ENCODE results near the gene ALG1L2.
"Not testable (repeated sequence)": the region's sequence is repeated elsewhere in the genome, so short reads cannot be mapped to it uniquely, and the experiment has no call there.

The ALG1L2 gene

DNA sequence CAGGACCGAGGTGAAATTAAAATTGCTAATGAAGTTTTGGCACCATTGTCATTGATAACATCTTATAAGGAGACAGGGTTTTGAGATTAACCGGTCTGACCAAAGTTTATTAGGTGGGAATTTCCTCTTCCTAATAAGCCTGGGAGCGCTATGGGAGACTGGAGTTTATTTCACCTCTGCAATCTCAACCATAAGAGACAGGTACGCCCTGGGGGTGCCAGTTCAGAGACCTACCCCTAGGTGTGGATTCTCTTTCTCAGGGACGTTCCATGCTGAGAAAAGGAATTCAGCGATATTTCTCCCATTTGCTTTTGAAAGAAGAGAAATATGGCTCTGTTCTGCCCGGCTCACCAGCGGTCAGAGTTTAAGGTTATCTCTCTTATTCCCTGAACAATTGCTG lies 57.4 kb downstream of the ALG1L2 start:
- H3K4me3 ChIP-seq (ENCODE audit: low read depth, low read length); H3K27me3 ChIP-seq (ENCODE audit: control insufficient read depth, insufficient read depth, low read length); H3K9me3 ChIP-seq (ENCODE audit: control insufficient read depth, insufficient read depth, low read depth, low read length); H3K36me3 ChIP-seq (ENCODE audit: control insufficient read depth, insufficient read depth, low read length): not testable (repeated sequence)
- H3K27ac ChIP-seq (ENCODE audit: low read depth, low read length): peak overlapping the region; percentile 77; the same call in 1 of the 2 replicates
- H3K4me1 ChIP-seq (ENCODE audit: control insufficient read depth, insufficient read depth, low read length): peaks cover 28% of the 10 kb centered on the region
- H3K9ac ChIP-seq (ENCODE audit: low read length): peak overlapping the region; percentile 75

DNA sequence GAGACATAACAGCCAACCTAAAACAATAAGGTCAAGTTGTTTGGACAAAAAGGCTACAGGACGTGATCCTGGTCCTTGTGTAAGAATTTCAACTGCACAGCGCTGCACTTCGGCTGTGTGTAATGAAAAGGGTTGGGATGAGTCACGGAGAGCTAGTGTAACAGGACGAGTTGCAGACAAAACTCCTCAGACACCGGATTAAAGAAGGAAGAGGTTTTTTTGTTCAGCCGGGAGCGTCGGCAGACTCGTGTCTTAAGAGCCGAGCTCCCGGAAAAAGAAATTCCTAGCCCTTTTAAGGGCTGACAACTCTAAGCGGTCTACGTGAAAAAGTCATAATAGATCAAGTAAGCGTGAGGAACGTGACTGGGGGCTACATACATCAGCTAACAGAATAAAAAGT lies 59.1 kb downstream of the ALG1L2 start:
- H3K9me3 ChIP-seq (ENCODE audit: control insufficient read depth, insufficient read depth, low read depth, low read length); H3K27ac ChIP-seq (ENCODE audit: low read depth, low read length); H3K4me3 ChIP-seq (ENCODE audit: low read depth, low read length); H3K27me3 ChIP-seq (ENCODE audit: control insufficient read depth, insufficient read depth, low read length); H3K36me3 ChIP-seq (ENCODE audit: control insufficient read depth, insufficient read depth, low read length); H3K9ac ChIP-seq (ENCODE audit: low read length): not testable (repeated sequence)
- H3K4me1 ChIP-seq (ENCODE audit: control insufficient read depth, insufficient read depth, low read length): peaks cover 28% of the 10 kb centered on the region

DNA sequence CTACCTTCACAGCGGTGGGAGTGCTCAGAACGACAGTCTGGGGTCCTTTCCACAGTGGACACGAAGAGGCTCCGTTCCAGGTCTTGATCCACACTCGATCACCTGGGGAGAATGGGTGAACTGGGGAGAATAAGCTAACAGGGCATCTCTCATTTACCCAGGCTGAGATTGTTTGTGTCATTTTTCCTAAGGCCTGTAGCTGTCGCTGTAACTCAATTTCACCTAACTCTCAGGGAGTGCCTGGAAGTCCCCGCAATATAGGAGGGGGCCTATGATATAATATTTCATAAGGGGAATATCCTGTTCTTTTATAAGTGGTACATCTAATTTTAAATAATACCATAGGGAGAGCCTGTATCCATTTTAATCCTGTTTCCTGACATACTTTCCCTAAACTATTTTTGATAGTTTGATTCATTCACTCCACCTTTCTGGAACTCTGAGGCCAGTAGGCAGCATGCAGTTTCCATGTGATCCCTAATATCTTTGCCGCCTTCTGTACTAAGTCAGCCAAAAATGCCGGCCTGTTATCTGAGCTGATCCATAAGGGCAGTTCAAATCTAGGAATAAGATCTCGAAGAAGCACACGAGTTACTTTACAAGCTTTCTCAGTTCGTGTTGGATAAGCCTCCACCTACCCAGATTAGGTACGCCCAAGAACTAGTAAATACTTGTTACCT lies 62.2 kb downstream of the ALG1L2 start:
- not testable (repeated sequence) for H3K4me3 ChIP-seq (ENCODE audit: low read depth, low read length); H3K9ac ChIP-seq (ENCODE audit: low read length); H3K36me3 ChIP-seq (ENCODE audit: control insufficient read depth, insufficient read depth, low read length); H3K27ac ChIP-seq (ENCODE audit: low read depth, low read length); H3K27me3 ChIP-seq (ENCODE audit: control insufficient read depth, insufficient read depth, low read length); H3K9me3 ChIP-seq (ENCODE audit: control insufficient read depth, insufficient read depth, low read depth, low read length); H3K4me1 ChIP-seq (ENCODE audit: control insufficient read depth, insufficient read depth, low read length)

DNA sequence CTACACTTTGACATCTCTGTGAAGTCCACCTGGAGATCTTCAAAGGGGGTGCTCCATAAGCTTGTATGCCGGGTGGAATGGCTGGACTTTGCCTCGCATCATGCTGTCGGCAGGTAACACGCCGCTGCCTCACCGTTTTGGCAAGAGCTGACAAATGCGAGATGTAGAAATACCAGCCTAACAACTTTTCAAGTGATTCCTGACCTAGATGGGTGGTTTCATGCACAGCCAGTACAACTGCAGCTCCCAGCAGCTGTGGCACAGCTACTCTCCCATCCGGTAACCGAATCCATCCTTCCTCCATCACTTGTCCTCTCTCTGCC lies 62.7 kb downstream of the ALG1L2 start:
- not testable (repeated sequence) for H3K4me3 ChIP-seq (ENCODE audit: low read depth, low read length); H3K36me3 ChIP-seq (ENCODE audit: control insufficient read depth, insufficient read depth, low read length); H3K9ac ChIP-seq (ENCODE audit: low read length); H3K27me3 ChIP-seq (ENCODE audit: control insufficient read depth, insufficient read depth, low read length); H3K27ac ChIP-seq (ENCODE audit: low read depth, low read length); H3K4me1 ChIP-seq (ENCODE audit: control insufficient read depth, insufficient read depth, low read length); H3K9me3 ChIP-seq (ENCODE audit: control insufficient read depth, insufficient read depth, low read depth, low read length)

DNA sequence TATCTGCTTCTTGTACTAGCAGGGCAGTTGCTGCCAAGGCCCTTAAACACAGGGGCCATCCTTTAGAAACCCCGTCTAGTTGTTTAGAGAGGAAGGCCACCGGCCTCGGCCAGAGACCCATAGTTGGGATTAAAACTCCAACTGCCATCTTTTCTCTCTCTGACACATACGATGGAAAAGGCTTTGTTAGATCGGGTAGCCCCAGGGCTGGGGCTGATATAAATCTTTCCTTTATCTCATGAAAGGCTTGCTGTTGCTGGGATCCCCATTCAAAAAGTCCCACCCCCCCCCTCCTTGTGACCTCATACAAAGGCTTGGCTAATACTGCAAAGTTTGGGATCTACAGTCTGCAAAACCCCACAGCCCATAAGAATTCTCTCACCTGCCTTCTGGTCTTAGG lies 63.8 kb downstream of the ALG1L2 start:
- H3K27me3 ChIP-seq (ENCODE audit: control insufficient read depth, insufficient read depth, low read length); H3K9ac ChIP-seq (ENCODE audit: low read length); H3K4me1 ChIP-seq (ENCODE audit: control insufficient read depth, insufficient read depth, low read length); H3K4me3 ChIP-seq (ENCODE audit: low read depth, low read length); H3K36me3 ChIP-seq (ENCODE audit: control insufficient read depth, insufficient read depth, low read length); H3K27ac ChIP-seq (ENCODE audit: low read depth, low read length): not testable (repeated sequence)
- H3K9me3 ChIP-seq (ENCODE audit: control insufficient read depth, insufficient read depth, low read depth, low read length): peaks cover 11% of the 10 kb centered on the region

DNA sequence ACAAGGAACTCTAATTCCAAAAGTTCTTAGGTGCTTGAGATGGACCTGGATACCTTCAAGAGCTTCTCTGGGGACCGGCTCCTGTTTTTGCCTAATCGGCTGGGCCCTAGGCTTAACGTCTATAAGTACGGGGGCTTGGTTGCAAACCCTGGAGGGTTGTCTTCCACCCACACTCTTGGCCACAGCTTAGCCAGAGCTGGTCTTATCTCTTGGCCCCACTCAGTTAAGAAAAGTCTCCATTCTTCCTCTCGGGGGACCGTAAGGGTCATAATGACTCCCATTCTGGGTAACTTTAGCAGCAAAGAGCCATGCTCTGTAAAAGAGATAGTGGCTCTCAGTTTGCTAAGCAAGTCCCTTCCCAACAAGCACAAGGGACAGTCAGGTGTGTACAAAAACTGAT lies 64.8 kb downstream of the ALG1L2 start:
- not testable (repeated sequence) for H3K4me3 ChIP-seq (ENCODE audit: low read depth, low read length); H3K9ac ChIP-seq (ENCODE audit: low read length); H3K27ac ChIP-seq (ENCODE audit: low read depth, low read length); H3K36me3 ChIP-seq (ENCODE audit: control insufficient read depth, insufficient read depth, low read length); H3K27me3 ChIP-seq (ENCODE audit: control insufficient read depth, insufficient read depth, low read length); H3K4me1 ChIP-seq (ENCODE audit: control insufficient read depth, insufficient read depth, low read length)
- H3K9me3 ChIP-seq (ENCODE audit: control insufficient read depth, insufficient read depth, low read depth, low read length): peaks cover 16% of the 10 kb centered on the region
